DND-41 (cell line): Measurements from ENCODE around the gene TTLL11.

Experiments
- EZH2 ChIP-seq: IDR thresholded peaks from 3 replicates; pipeline ENCODE4 v1.6.1; 2012; ENCODE audit warnings: borderline replicate concordance, low read depth, mild to moderate bottlenecking, moderate library complexity, low read length, inconsistent platforms; ENCODE audit not compliant: severe bottlenecking
- TF ChIP-seq, protein P1 (sequence below): IDR thresholded peaks from 2 replicates; pipeline ENCODE4 v1.5.1; 2012; ENCODE audit warnings: borderline replicate concordance, low read length, moderate library complexity, mild to moderate bottlenecking; ENCODE audit not compliant: poor library complexity, severe bottlenecking; ENCODE audit errors: extremely low read depth

DNA sequence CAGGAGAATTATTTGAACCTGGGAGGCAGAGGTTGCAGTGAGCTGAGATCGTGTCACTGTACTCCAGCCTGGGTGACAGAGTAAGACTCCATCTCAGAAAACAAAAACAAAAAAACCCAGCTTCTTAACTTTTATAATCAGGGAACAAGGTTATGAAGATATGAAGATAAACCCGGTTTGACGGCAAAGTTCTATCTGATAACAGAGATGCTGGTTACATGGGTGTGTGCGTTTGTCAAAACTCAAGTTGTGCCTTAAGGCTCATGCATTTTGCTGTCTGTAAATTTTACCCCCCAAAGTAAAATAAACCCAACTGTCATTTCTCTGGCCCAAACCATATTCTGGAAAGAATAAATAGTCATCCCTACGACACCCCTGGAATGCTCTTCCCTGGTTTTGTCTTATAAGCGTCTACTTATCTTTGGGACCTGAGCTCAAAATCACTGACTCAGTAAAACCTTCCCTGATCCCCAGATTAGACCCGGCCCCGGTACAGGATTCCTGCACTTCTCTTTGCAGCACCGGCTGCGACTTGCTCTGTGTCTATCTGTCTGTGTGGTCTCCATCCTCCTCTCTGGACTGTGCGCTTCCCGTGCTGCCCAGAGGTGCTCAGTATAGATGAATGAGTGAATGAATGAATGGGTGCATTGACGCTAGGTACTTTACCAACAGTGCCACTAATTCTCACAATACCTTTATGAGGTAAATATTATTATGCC, 269.5 kb downstream of the TTLL11 start:
- TF ChIP-seq, protein P1, sequence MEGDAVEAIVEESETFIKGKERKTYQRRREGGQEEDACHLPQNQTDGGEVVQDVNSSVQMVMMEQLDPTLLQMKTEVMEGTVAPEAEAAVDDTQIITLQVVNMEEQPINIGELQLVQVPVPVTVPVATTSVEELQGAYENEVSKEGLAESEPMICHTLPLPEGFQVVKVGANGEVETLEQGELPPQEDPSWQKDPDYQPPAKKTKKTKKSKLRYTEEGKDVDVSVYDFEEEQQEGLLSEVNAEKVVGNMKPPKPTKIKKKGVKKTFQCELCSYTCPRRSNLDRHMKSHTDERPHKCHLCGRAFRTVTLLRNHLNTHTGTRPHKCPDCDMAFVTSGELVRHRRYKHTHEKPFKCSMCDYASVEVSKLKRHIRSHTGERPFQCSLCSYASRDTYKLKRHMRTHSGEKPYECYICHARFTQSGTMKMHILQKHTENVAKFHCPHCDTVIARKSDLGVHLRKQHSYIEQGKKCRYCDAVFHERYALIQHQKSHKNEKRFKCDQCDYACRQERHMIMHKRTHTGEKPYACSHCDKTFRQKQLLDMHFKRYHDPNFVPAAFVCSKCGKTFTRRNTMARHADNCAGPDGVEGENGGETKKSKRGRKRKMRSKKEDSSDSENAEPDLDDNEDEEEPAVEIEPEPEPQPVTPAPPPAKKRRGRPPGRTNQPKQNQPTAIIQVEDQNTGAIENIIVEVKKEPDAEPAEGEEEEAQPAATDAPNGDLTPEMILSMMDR, result no peak
- no peak for TF ChIP-seq EZH2
